Dermis microvascular lymphatic vessel endothelial cell (primary cell): ENCODE data around the gene LRP10. TPM values are rescaled to one million over a fixed set of nuclear protein-coding genes. Genes with fewer than 3 reads are reported as not detected.
A peak's percentile ranks its signal among the peaks of the same experiment; 100 is the strongest.
"Not testable (repeated sequence)": the region's sequence is repeated elsewhere in the genome, so short reads cannot be mapped to it uniquely, and the experiment has no call there.

ENCODE experiments used
- DNase-seq, 2 donors: peaks; one replicate each; pipeline versions ENCODE4 v3.0.0 to v3.0.0-alpha.2; 2010; ENCODE audit warnings: low read depth in 2 of 2
- total RNA-seq: library from RNA; depleted of rRNA; stranded (reverse); fragments of >200 nt; gene quantifications from 2 replicates; pipeline ENCODE4 v1.2.1, GENCODE V29; 2014

LRP10 gene
- total RNA-seq, 1 donor from 2014 or later = 35.2 TPM

DNA sequence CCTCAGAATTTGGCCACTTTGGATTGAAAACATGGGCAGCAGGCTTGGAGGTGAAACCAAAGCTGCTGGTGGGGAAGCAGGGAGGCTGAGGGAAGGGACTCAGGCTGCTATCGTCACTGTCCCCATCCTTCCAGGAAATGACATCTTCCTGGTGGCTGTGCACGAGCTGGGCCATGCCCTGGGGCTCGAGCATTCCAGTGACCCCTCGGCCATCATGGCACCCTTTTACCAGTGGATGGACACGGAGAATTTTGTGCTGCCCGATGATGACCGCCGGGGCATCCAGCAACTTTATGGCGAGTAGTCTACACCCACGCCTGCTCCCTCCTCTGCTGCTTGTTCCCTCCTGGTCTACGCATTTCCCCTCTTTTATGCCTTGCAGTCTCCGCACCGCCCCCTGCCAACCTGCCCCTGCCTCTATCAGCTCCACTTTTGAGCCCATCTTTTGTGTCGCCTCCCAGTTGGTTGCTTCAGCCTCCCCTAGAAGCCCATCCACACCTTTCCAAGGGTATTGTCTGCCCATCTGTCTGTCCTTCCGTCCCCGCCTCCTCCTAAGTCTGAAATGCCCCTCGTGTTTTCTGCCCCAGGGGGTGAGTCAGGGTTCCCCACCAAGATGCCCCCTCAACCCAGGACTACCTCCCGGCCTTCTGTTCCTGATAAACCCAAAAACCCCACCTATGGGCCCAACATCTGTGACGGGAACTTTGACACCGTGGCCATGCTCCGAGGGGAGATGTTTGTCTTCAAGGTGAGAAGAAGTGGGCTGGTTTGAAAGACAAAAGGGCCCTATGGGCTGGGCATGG, 28.2 kb upstream of the LRP10 start:
- no peak for DNase-seq

DNA sequence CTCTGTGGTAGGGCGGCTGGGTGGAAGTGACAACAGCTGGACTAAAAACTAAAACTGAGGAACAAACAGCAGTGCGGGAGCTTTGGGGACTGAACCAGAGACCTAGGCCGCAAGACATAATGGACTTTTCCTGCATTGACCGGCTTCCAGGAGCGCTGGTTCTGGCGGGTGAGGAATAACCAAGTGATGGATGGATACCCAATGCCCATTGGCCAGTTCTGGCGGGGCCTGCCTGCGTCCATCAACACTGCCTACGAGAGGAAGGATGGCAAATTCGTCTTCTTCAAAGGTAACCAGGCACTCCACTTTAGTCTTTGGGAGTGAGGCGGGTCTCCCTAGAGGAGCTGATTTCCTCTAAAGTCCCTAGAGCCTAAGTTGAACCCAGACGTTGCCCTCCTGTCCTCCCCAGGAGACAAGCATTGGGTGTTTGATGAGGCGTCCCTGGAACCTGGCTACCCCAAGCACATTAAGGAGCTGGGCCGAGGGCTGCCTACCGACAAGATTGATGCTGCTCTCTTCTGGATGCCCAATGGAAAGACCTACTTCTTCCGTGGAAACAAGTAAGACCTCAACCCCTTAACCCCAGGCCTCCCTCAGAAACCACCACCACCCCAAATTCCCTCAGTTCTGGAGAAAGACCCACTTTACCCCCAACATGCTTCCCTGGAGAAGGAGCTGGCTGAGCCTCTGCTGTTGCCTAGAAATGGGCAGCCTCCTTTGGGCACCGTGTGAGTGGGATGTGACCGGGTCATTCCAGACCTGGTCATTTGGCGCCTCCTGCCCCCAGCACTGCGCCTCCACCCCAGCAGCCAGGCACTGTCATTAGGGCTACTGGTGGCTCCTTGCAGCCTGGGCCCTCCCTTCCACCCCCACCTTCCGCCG, 27.1 kb upstream of the LRP10 start:
- no peak for DNase-seq

GRCh38 chr14:22845103-22845394, 26.5 kb upstream of the LRP10 start:
- DNase-seq = no peak

DNA sequence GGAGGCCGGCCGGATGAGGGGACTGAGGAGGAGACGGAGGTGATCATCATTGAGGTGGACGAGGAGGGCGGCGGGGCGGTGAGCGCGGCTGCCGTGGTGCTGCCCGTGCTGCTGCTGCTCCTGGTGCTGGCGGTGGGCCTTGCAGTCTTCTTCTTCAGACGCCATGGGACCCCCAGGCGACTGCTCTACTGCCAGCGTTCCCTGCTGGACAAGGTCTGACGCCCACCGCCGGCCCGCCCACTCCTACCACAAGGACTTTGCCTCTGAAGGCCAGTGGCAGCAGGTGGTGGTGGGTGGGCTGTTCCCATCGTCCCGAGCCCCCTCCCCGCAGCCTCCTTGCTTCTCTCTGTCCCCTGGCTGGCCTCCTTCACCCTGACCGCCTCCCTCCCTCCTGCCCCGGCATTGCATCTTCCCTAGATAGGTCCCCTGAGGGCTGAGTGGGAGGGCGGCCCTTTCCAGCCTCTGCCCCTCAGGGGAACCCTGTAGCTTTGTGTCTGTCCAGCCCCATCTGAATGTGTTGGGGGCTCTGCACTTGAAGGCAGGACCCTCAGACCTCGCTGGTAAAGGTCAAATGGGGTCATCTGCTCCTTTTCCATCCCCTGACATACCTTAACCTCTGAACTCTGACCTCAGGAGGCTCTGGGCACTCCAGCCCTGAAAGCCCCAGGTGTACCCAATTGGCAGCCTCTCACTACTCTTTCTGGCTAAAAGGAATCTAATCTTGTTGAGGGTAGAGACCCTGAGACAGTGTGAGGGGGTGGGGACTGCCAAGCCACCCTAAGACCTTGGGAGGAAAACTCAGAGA, 25.5 kb upstream of the LRP10 start:
- DNase-seq = no peak

- no peak for DNase-seq
Measured at GRCh38 chr14:22846811-22847307, 24.7 kb upstream of the LRP10 start.

- DNase-seq = peak in 1 of 2 donors; percentile 26
Measured at GRCh38 chr14:22847661-22848341, 23.7 kb upstream of the LRP10 start.

DNA sequence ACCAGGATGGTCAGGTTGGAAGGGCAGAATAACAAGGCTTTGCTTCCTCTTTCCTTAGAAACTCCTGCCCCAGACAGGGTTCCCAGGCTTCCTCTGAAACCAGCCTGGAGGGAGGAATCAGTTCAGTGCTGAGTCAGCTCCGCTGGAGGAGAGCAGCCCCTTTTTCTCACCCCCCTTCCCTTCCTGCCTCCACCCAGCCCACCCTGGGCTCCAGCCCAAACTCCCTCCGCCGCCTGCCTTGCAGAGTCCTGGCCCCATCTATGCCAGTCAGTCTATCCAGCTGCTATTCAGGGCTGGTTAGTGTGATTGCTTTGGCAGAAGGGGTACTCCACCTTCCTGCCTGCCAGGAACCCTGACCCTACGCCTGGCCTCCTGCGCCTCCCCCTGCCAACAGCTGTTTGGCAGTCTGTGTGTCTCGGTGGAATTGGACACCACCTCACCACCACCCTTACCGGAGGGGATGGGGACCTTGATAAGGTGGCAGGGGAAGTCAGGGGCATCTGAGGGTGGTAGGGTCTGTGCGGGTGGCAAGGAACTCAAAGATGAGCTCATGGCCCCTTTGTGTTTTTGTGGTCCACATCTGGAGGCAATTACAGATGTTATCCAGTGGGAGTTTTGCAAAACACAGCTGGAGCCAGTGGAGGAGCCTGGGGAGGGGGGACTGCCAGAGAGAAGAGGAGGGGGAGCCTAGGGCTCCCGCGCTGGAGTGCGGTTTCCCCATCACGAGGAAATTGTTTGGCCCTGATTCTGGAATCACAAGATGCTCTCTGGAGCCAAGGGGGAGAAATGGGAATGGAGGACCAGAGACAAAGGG, 23.0 kb upstream of the LRP10 start:
- DNase-seq = peak in 1 of 2 donors; percentile 75

- DNase-seq = no peak
Measured at GRCh38 chr14:22849212-22849819, 22.2 kb upstream of the LRP10 start.

DNA sequence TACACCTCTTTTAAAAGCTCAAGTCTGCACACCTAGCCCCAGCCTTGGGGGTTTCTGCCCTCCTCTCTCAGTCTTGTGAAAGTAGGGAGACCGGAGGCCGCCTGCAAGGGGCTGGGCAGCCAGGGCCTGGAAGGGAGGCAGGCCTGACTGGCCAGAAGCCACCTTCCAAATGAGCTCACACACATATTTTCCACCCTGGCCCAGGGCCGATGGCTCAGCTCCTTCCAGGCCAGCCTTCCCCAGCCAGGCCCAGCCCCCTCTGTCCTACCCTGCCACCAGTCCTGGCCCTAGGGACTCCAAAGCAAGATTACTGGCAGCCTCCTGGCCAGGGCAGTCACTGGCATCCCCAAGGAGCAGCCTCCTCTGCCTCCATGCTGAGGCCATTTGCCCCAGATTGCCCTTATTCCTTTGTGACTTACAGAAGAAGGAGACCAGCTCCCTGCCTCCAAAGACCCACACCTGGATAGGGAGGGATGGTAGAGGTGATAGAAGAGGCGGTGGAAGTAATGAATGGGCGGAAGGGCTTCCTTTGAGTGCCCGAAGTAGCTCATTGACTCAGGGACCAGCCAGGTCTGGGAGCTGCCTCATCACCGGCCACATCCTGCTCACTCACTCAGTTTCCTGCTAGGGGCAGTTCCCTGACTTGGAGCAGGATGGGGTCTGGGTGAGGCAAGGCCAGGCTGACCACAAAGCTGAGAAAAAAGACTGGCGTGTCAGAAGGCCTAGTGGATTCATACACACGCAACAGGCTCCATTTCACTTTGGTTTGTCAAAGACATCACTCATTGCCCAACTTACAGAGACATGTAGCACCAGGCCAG, 20.4 kb upstream of the LRP10 start:
- DNase-seq = peak; percentile 80 to 94

- not testable (repeated sequence) for DNase-seq
Measured at GRCh38 chr14:22852178-22852577, 19.4 kb upstream of the LRP10 start.

GRCh38 chr14:22852599-22852939, 19.0 kb upstream of the LRP10 start:
- no peak for DNase-seq

DNA sequence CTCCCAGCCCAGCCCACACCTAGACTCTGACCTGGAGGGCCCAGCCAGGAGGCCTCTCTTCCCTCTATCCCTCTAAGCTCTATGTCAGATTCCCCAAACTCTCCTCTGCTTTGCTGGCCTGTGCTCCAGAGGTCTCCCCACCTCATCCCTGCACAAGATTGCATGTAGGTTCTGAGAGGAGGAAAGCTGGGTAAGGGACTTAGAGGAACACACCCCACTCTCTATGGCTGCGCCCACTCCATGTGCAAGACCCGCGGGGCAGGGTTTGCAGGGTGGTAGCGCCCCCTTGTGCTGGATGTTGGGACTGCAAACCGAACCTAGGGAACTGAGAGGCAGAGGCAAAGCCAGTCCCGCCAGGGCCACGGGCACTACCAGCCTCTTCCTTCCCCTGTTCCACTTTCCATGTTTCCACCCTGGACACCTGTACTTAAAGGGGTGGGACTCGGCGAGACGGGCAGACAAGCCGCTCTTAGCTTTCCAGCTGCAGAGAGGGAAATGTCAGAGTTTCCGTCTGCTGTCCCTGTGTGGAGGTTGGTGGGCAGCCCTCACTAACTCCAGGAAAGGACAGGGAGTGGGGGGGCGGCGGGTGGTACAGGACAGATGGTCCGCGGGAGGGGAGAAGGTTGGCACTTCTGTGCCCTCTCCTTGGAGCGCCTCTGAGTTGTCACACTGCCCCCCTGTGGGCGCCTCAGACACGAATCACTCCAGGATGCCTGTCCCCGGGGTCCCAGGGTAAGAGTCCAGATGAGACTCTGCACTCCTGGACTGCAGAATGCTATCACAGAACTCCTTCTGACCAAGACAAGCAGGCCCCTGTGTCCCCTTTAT, 18.4 kb upstream of the LRP10 start:
- peak; percentile 57 to 84 for DNase-seq

DNA sequence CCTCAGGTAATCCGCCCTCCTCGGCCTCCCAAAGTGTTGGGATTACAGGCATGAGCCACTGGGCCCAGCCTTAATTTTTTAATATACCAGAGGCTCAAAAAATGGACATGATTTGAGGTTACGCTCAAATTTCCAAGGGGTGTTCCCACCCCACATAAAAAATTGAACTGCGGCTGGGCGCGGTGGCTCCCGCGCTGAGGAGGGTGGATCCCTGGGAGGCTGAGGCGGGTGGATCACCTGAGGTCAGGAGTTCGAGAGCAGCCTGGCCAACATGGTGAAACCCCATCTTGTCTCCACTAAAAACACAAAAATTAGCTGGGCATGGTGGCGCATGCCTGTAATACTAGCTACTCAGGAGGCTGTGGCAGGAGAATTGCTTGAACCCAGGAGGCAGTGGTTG, 17.2 kb upstream of the LRP10 start:
- not testable (repeated sequence) for DNase-seq

DNA sequence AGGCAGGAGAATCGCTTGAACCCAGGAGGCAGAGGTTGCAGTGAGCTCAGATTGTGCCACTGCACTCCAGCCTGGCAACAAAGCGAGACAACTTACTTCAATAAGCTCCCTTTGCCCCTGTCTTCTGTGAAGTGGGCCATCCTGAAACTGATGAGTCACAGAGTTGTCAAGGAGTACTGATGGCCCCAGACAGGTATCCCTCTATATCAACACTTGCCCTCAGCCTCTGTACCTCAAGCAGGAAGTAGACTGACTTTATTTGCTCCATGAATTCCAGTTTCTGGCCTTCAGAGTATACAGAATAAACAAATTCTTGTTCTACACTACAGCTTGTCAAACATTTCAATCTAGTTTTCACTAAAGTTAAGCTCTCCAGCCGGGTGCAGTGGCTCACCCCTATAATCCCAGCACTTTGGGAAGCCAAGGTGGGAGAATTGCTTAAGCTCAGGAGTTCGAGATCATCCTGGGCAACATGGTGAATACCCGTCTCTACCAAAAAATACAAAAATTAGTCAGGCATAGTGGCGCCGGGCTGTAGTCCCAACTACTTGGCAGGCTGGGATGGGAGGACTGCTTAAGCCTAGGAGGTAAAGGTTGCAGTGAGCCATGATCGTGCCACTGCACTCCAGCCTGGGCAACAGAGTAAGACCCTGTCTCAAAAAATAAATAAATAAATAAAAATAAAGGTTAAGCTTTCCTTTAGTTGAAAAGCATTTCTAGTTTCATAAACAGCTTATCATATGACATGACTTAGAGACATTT, 16.4 kb upstream of the LRP10 start:
- no peak for DNase-seq

GRCh38 chr14:22856428-22856827, 15.1 kb upstream of the LRP10 start:
- DNase-seq = no peak

DNA sequence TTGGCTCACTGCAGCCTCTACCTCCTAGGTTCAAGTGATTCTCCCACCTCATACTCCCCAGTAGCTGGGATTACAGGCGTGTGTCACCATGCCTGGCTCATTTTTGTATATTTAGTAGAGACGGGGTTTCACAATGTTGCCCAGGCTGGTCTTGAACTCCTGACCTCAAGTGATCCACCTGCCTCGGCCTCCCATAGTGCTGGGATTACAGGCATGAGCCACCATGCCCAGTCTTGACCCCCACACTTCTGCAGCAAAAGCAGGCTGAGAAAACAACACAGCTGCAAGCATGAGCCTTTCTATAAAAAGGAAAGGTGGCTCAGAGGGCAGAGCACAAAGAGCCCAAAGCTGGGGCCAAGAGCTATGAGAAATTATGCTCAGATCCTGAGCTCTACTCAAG, 11.2 kb upstream of the LRP10 start:
- not testable (repeated sequence) for DNase-seq

DNA sequence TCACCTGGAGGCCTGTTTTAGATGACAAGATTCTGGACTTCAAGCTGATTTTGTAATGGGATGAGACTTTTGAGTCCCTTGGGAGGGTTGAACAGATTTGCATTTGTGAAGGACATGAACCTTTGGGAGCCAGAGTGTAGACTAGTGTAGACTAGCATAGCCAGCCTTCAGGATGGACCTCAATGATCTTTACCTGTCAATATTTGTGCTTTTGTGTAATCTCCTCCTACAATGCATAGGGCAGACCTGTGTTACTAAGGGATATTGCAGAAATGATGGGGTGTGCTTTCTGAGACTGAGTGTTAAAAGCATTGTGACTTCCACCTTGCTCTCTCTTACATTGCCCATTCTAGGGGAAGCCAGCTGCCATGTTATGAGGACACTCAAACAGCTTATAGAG, 9.9 kb upstream of the LRP10 start:
- no peak for DNase-seq

GRCh38 chr14:22864979-22865378, 6.6 kb upstream of the LRP10 start:
- no peak for DNase-seq
